GM12892 (cell line): ENCODE results near the gene TEPSIN.
A peak's percentile ranks its signal among the peaks of the same experiment; 100 is the strongest.
"Not testable (repeated sequence)": the region's sequence is repeated elsewhere in the genome, so short reads cannot be mapped to it uniquely, and the experiment has no call there.

Source experiments
- DNase-seq: peaks from one replicate; pipeline ENCODE4 v3.0.0; 2011; ENCODE audit not compliant: insufficient read length
- FAIRE-seq: peaks from 2 replicates; lab custom pipeline; 2011; peaks lifted over from hg19 to GRCh38; lab: Jason Lieb, UNC
- POLR2A ChIP-seq: IDR thresholded peaks from 2 replicates; pipeline ENCODE4 v1.6.1; 2011; ENCODE audit warnings: low read depth, low read length, control low read depth
- POLR2AphosphoS5 ChIP-seq: IDR thresholded peaks from 2 replicates; pipeline ENCODE4 v1.6.1; 2011; ENCODE audit warnings: low read depth, low read length, control low read depth
- TAF1 ChIP-seq: IDR thresholded peaks from 2 replicates; pipeline ENCODE4 v1.6.1; 2011; ENCODE audit warnings: low read depth, mild to moderate bottlenecking, control low read depth, low read length, borderline replicate concordance

Gene TEPSIN

DNA sequence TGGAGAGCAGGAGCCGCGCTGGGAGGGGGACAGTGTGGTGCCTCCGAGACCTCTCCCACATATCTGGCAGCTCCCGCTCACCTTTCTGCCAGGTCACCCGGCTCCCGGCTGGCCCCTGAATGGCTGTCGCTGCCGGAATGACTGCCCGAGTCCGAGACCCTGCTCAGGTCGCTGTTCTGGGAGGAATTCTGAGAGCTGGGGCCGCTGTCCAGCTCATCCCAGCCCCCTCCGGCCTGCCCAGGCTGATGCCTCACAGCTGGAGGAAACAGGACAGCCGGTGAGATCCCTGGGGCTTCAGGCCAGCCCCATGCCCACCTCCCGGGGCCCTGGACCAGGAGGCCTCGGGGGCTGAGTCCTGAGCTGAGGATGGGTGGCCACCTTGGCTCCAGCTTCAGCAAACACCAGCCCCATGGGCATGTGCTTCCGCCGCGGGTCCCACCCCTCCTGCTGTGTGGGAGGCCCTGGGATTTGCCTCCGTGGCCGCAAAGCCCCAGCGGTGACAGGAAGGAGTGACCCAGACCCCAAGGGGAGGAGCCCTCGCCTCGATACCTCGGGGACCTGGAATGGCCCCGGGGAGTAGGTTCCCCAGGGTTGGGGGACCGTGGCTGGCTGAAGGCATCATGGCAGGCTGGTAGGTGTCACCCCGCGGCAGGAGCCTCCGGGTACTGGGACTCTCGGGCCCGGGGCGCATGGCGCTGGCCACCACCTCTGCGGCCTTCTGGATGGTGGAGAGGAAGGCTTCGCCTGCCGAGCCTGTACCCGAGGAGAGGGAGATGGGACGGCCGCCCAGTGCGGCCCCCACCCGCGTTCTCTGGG, 6.9 kb downstream of the TEPSIN start:
- DNase-seq = no peak
- TF ChIP-seq TAF1 (no peak), POLR2A (no peak), POLR2AphosphoS5 (no peak)
- FAIRE-seq = no peak

- no peak for TF ChIP-seq POLR2A
- TF ChIP-seq POLR2AphosphoS5 = no peak
- no peak for TF ChIP-seq TAF1
- DNase-seq (no peak), FAIRE-seq (no peak)
Measured at GRCh38 chr17:81231121-81231645, 7.7 kb downstream of the TEPSIN start.

GRCh38 chr17:81230043-81230820, 8.6 kb downstream of the TEPSIN start:
- no peak for TF ChIP-seq POLR2AphosphoS5
- TF ChIP-seq TAF1 = no peak
- no peak for TF ChIP-seq POLR2A
- FAIRE-seq (no peak), DNase-seq (peak; percentile 58)

DNA sequence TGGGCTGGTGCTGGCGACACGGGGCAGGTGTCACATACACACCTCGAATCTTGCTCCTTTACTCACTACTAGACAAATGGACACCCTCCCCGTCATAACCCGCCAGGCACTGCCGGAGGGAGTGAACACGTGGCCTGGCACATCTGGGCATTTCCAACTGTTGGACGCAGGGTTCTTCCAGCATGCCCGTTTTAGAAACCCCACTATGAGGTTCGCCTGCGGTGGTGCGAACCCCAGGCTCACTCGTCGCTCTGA, 9.3 kb downstream of the TEPSIN start:
- FAIRE-seq = no peak
- DNase-seq = no peak
- TF ChIP-seq TAF1 (no peak), POLR2AphosphoS5 (no peak), POLR2A (no peak)

DNA sequence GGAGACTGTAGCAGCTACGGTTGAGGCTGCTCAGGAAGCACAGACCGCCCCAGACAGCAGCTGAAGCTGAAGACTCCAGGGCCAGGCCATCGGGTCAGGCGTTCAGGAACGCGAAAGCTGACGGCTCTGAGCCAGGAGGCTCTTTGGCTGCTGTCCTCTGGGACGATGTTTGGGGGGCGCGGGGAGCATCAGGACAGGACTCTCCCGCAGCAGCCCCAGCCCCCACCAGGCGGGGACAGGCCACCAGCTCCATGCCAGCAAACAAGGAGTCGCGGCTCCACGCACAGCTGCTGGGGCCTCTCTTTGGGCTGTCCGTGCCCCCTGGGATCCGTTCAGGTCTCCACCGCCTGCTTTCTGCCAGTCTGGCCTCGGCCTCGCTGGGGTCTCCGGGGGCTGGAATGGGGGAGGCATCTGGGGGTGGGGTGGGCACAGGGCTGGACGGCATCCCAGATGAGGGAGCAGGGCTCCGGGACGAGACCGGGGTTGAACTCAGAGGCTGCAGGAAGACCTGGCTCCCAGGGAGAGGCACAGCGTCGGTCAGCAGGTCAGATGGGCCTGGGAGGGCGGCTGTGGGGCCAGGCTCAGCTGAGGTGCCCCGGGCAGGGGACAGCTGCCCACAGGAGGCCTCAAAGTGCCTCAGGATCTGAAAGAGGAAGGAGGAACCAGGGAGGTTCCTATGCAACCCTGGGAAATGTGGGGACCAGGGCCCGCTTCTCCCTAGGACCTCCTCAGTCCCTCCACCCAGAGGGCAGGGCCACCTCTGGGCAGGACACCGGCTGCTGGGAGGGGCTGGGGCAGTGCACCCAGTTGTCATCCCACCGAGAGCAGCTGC, 9.8 kb downstream of the TEPSIN start:
- FAIRE-seq (no peak), DNase-seq (no peak)
- TF ChIP-seq POLR2AphosphoS5 (no peak), TAF1 (0 out of 2 replicates have a peak, but pooled peaks have one; percentile 0)

GRCh38 chr17:81228420-81228819, 10.4 kb downstream of the TEPSIN start:
- FAIRE-seq (peak; percentile 93), DNase-seq (peak; percentile 69)
- TF ChIP-seq POLR2AphosphoS5 (no peak), POLR2A (peak; percentile 27; the same call in 1 of the 2 replicates), TAF1 (0 out of 2 replicates have a peak, but pooled peaks have one; percentile 10)

- peak; percentile 74 for FAIRE-seq
- DNase-seq = not testable (repeated sequence)
Measured at GRCh38 chr17:81227630-81228029, 11.2 kb downstream of the TEPSIN start.

DNA sequence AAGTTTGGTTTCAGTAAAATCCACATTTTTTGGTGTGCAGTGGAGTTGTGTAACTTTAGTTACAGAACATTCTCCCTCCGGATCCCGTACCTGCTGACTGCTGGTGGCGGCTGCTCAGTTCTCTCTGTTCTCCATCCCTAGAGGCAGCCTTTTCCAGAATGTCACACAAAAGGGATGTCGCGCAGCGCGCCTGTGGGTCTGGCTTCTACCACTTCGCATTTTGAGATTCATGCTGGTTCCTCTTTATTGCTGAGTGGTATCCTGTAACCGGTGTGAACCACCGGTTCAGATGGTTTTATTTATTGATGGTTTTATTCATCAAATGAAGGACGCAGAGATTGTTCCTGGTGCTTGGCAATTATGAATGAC, 15.1 kb downstream of the TEPSIN start:
- no peak for FAIRE-seq

DNA sequence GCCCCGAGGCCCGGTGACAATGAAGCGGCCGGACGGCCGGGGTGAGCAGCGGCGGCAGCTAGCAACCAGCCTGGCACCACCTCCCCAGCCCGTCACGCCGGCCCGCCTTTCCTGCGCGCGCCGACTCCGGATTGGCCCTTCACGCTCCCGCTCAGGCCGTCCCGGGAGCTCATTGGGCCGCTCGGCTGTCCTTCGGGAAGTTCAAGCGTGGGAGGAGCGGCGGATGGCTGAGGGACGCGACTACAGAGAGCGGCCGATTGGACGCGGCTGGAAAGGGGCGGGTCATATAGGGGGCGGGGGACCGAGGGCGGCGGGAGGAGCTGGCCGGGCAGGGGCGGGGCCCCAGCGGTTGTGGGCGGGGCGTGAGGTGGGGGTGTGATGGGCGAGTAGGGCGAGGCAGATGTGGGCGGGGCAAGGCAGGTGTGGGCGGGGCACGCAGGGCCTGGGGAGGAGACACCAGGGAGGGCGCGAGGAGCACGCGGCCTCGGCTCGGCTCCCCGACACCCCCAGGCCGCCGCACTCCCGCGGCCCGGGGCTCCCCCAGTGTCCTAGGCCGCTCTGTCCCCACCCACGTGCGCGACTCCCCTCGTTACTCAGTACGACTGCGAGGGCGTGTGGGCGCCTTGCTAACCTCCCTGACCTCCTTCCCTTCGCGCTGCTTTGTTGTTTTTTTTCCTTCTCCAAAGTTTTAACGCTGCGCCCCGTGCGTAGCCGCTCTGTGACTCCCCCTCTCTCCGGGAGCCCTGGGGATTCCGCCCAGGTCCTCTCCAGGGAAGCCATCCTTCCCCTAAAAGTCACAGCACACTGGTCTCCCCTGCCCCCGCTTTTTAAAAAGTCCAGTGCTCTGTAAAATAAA, 15.7 kb downstream of the TEPSIN start, which contains the start of gene CEP131:
Gene CEP131, minus strand, starts transcription at position 60 of the 856 bp plus-strand sequence. CDS start 2,909 bp downstream, outside the sequence.
- TF ChIP-seq TAF1 = 0 out of 2 replicates have a peak, but pooled peaks have one; percentile 44
- no peak for TF ChIP-seq POLR2AphosphoS5
- TF ChIP-seq POLR2A = peak; percentile 37; the same call in 1 of the 2 replicates
- DNase-seq = peak; percentile 100
- FAIRE-seq = peak; percentile 97

More for the DNA sequence above, 15.1 kb downstream of the TEPSIN start:
- DNase-seq = no peak
- no peak for TF ChIP-seq TAF1
- no peak for TF ChIP-seq POLR2AphosphoS5
- no peak for TF ChIP-seq POLR2A

DNA sequence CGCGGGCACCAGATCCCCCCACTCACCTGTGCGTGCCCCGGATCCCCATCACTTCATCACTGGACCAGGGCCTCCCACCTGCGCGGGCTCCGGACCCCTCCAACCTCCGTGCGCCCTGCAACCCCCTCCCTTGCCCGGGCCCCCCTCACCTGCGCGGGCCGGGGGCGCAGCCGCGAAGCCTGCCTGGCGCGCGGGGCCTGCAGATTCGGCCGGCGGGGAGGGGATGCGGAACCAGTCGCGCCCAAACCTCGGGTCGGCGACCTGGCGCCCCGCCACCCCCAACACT, 16.3 kb downstream of the TEPSIN start:
- FAIRE-seq (no peak), DNase-seq (no peak)
- TF ChIP-seq POLR2AphosphoS5 = no peak
- TF ChIP-seq POLR2A = no peak
- TF ChIP-seq TAF1 = no peak
